SK-N-SH (cell line): ENCODE results near the gene FSD1. TPM values are rescaled to one million over a fixed set of nuclear protein-coding genes. Genes with fewer than 3 reads are reported as not detected.

ENCODE experiments used
- CTCF ChIA-PET: fragments of 300-600, 350-600 bp; formaldehyde crosslinking; extraction: SDS; loops from one replicate; lab custom pipeline; 2021; lab: Yijun Ruan, JAX
- POLR2A ChIA-PET: fragments of 350-600 bp; sonication (Branson Sonifier 250); formaldehyde crosslinking; extraction: SDS; loops from one replicate; lab custom pipeline; 2020; ENCODE audit warnings: antibody characterized with exemption, inconsistent platforms; lab: Yijun Ruan, JAX
- DNase-seq: peaks from one replicate; pipeline ENCODE4 v3.0.0; 2012
- H2AFZ ChIP-seq: fragments of 200-600 bp; sonication (generic); 2 replicates; pipeline ENCODE4 v1.8.1; 2016; ENCODE audit warnings: antibody characterized with exemption, mild to moderate bottlenecking, low read depth
- H3F3A ChIP-seq: fragments of 200-600 bp; sonication (generic); replicated peaks from 2 replicates; pipeline ENCODE3; 2016; ENCODE audit warnings: antibody characterized with exemption, mild to moderate bottlenecking; ENCODE audit not compliant: insufficient read depth
- H3K27ac ChIP-seq, 2 experiments: fragments of 200-500 bp in 1 of 2; fragments of 200-600 bp in 1 of 2; sonication (Bioruptor generic) in 1 of 2; sonication (generic), shearing (Covaris generic) in 1 of 2; 2 replicates each; pipeline versions ENCODE4 v1.5.1 to v1.6.1; 2014 to 2016; ENCODE audit warnings: low read depth in 2 of 2, inconsistent platforms in 1 of 2, low read length in 1 of 2, mild to moderate bottlenecking in 1 of 2, mixed read lengths in 1 of 2
- H3K27me3 ChIP-seq: fragments of 200-600 bp; sonication (generic), shearing (Covaris generic); 2 replicates; pipeline ENCODE4 v1.6.1; 2016; ENCODE audit warnings: mixed run types; ENCODE audit not compliant: insufficient read depth
- H3K36me3 ChIP-seq, 2 experiments: fragments of 200-500 bp in 1 of 2; fragments of 200-600 bp in 1 of 2; sonication (Bioruptor generic) in 1 of 2; sonication (generic) in 1 of 2; replicated peaks in 1 of 2; 2 replicates each; pipeline versions ENCODE3 to v1.5.1; 2014 to 2016; ENCODE audit warnings: low read length in 1 of 2, mild to moderate bottlenecking in 1 of 2; ENCODE audit not compliant: insufficient read depth in 2 of 2, control insufficient read depth in 1 of 2
- H3K4me1 ChIP-seq, 2 experiments: fragments of 200-500 bp in 1 of 2; fragments of 200-600 bp in 1 of 2; sonication (Bioruptor generic) in 1 of 2; sonication (generic), shearing (Covaris generic) in 1 of 2; 2 replicates each; pipeline versions ENCODE4 v1.5.1 to v1.6.1; 2014 to 2016; ENCODE audit warnings: low read depth in 1 of 2, low read length in 1 of 2, mixed run types in 1 of 2; ENCODE audit not compliant: insufficient read depth in 2 of 2, control insufficient read depth in 1 of 2
- H3K4me2 ChIP-seq: fragments of 200-600 bp; sonication (generic), shearing (Covaris generic); 2 replicates; pipeline ENCODE4 v1.6.1; 2017; ENCODE audit warnings: mixed run types
- H3K4me3 ChIP-seq, 2 experiments: fragments of 200-500 bp in 1 of 2; fragments of 200-600 bp in 1 of 2; sonication (Bioruptor generic) in 1 of 2; sonication (generic), shearing (Covaris generic) in 1 of 2; 2 replicates each; pipeline versions ENCODE4 v1.5.1 to v1.8.1; 2014 to 2016; ENCODE audit warnings: low read depth in 2 of 2, inconsistent platforms in 1 of 2, low read length in 1 of 2, mild to moderate bottlenecking in 1 of 2, mixed read lengths in 1 of 2, moderate library complexity in 1 of 2
- H3K79me2 ChIP-seq: fragments of 200-600 bp; sonication (generic); 2 replicates; pipeline ENCODE4 v1.8.1; 2017; ENCODE audit warnings: mild to moderate bottlenecking; ENCODE audit not compliant: insufficient read depth
- H3K9ac ChIP-seq: fragments of 200-600 bp; sonication (generic); 2 replicates; pipeline ENCODE4 v1.6.1; 2017; ENCODE audit warnings: mixed run types
- H3K9me2 ChIP-seq: fragments of 200-600 bp; sonication (generic); 2 replicates; pipeline ENCODE4 v1.6.1; 2017; ENCODE audit warnings: mixed run types
- H3K9me3 ChIP-seq: fragments of 200-600 bp; sonication (generic); 2 replicates; pipeline ENCODE4 v1.6.1; 2017; ENCODE audit warnings: mixed run types, mild to moderate bottlenecking, moderate library complexity
- H4K20me1 ChIP-seq: fragments of 200-600 bp; sonication (generic); 2 replicates; pipeline ENCODE4 v1.6.1; 2017; ENCODE audit warnings: mild to moderate bottlenecking, mixed run types; ENCODE audit not compliant: insufficient read depth
- EP300 ChIP-seq, 2 experiments: IDR thresholded peaks; 2 replicates each; pipeline versions ENCODE4 v1.4.0 to v1.6.1; 2012; ENCODE audit warnings: borderline replicate concordance in 1 of 2, low read depth in 1 of 2, low read length in 1 of 2
- EZH2phosphoT487 ChIP-seq: fragments of 200-600 bp; sonication (generic); IDR thresholded peaks from 2 replicates; pipeline ENCODE4 v1.6.1; 2017; ENCODE audit warnings: low read depth, mixed run types, mild to moderate bottlenecking, antibody characterized with exemption, moderate library complexity, borderline replicate concordance
- FOXJ3 ChIP-seq: sonication (generic); formaldehyde crosslinking; IDR thresholded peaks from 2 replicates; pipeline ENCODE4 v1.5.1; 2020; ENCODE audit warnings: mild to moderate bottlenecking, missing genetic modification reagents
- FOXM1 ChIP-seq: IDR thresholded peaks from 2 replicates; pipeline ENCODE4 v1.4.0; 2012; ENCODE audit warnings: low read depth, mild to moderate bottlenecking
- IRF3 ChIP-seq: fragments of 150-350 bp; IDR thresholded peaks from 2 replicates; pipeline ENCODE4 v1.6.1; 2016; ENCODE audit warnings: mild to moderate bottlenecking, low read depth, low read length
- MXI1 ChIP-seq: IDR thresholded peaks from 2 replicates; pipeline ENCODE4 v1.6.1; 2012; ENCODE audit warnings: mild to moderate bottlenecking, low read depth, low read length, improper control_type of control experiment
- NFIC ChIP-seq: IDR thresholded peaks from 2 replicates; pipeline ENCODE4 v1.4.0; 2012; ENCODE audit warnings: borderline replicate concordance
- NRF1 ChIP-seq: IDR thresholded peaks from 2 replicates; pipeline ENCODE4 v1.6.1; 2012; ENCODE audit warnings: low read depth, mild to moderate bottlenecking, low read length
- RAD21 ChIP-seq: IDR thresholded peaks from 2 replicates; pipeline ENCODE4 v1.6.1; 2012; ENCODE audit warnings: mild to moderate bottlenecking, low read length
- RCOR1 ChIP-seq: fragments of 150-350 bp; IDR thresholded peaks from 2 replicates; pipeline ENCODE4 v1.6.1; 2017; ENCODE audit warnings: antibody characterized with exemption, low read length
- REST ChIP-seq: IDR thresholded peaks from 2 replicates; pipeline ENCODE4 v1.6.1; 2012; ENCODE audit warnings: mild to moderate bottlenecking, low read depth, low read length, moderate library complexity
- SIN3A ChIP-seq: IDR thresholded peaks from 2 replicates; pipeline ENCODE4 v1.6.1; 2012; ENCODE audit warnings: low read depth, mild to moderate bottlenecking, low read length, moderate library complexity, borderline replicate concordance
- SMC3 ChIP-seq: IDR thresholded peaks from 2 replicates; pipeline ENCODE4 v1.6.1; 2012; ENCODE audit warnings: low read depth, low read length, improper control_type of control experiment
- TEAD4 ChIP-seq: IDR thresholded peaks from 2 replicates; pipeline ENCODE4 v1.4.0; 2012; ENCODE audit warnings: mild to moderate bottlenecking, borderline replicate concordance; ENCODE audit not compliant: insufficient read depth
- USF1 ChIP-seq: IDR thresholded peaks from 2 replicates; pipeline ENCODE4 v1.4.0; 2012; ENCODE audit warnings: low read depth, borderline replicate concordance
- WGBS: methylation state at CpG from one replicate; pipeline ENCODE4 v1.1.6; 2017; ENCODE audit warnings: low lambda C conversion rate; 5-methylcytosine and 5-hydroxymethylcytosine counted together
- polyA plus RNA-seq, 3 experiments: library from polyadenylated mRNA; depleted of rRNA; stranded (reverse); fragments of >200 nt; gene quantifications; 2 replicates each; pipeline ENCODE4 v1.2.3, GENCODE V29; 2012
- TF ChIP-seq, protein P1 (sequence below): fragments of 200-600 bp; sonication (generic); IDR thresholded peaks from 2 replicates; pipeline ENCODE4 v1.6.1; 2017; ENCODE audit warnings: antibody characterized with exemption, mild to moderate bottlenecking, moderate library complexity

FSD1 gene
- polyA plus RNA-seq, 1 of the 3 experiments (the other 2 are of a cell fraction), result 49.0 TPM

GRCh38 chr19:4266253-4267000 lies 38.0 kb upstream of the FSD1 start:
- CTCF ChIA-PET, result interaction anchor here (0.6 to 4.5 kb wide), 35 partner anchors 12 to 279 kb away, joined by 3 to 130 read pairs (median 5); partner anchors contain the start of genes FSD1, MPND, PLIN5 and SH3GL1
- no peak overlapping the region for H3K4me2 ChIP-seq
- POLR2A ChIA-PET, result interaction anchor here (0.9 to 3.0 kb wide), 3 partner anchors 77 to 259 kb away, joined by 3 to 20 read pairs (median 3); partner anchors contain the start of gene MPND

DNA sequence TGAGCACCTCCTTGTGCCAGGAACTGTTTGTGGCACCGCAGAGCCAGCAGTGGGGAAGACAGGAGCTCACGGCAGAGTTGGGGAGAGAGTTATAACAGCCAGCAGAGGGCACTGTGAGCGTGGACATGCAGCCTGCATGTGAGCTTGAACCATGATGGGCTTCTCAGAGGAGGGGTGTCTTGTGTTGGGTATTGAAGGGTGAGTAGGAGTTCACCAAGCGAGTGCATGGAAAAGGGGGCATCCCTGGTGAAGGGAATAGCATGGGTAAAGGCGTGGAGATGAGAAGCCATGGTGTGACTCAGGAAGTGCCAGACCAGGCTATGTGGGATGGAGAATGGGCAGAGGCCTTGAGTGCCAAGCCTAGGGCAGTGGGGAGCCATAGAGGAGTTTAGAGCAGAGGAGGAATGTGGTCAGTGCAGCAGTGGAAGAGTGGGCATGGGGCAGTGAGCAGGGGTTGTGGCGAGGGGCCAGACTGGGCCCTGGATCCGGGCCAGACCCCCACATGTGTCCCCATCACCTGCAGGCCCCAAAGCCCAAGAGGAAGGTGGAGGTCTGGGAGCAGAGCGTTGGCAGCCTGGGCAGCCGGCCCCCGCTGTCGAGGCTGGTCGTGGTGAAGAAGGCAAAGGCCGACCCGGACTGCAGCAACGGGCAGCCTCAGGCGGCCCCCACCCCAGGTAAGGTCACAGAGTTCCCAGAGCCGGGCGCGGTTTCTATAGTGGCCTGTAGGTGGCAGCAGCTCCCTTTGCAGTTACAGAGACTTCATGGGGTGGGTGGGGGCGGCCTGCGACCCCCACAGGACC lies 37.1 kb upstream of the FSD1 start:
- Histone ChIP-seq H3K9me2 (no peaks in the 10 kb centered on the region), H3K79me2 (no peaks in the 10 kb centered on the region), H3K4me3 (peak overlapping the region in 1 of 2 experiments; percentile 12; a peak in 1 of 4 replicates), H3F3A (peaks cover 4% of the 10 kb centered on the region), H3K4me2 (no peak overlapping the region), H3K4me1 (no peaks in the 10 kb centered on the region), H3K36me3 (peaks cover 0 to 4% of the 10 kb centered on the region in 2 experiments), H3K9me3 (no peaks in the 10 kb centered on the region), H3K27ac (no peak overlapping the region), H2AFZ (no peak overlapping the region)
- POLR2A ChIA-PET, result interaction anchor here (0.5 to 3.0 kb wide), 5 partner anchors 10 to 504 kb away, joined by 3 to 20 read pairs (median 4); partner anchors contain the start of gene MPND
- no peak for TF ChIP-seq NFIC
- TF ChIP-seq IRF3, result no peak
- no peak for TF ChIP-seq EZH2phosphoT487
- no peak for TF ChIP-seq NRF1
- no peak for TF ChIP-seq REST
- peak; percentile 76 for TF ChIP-seq RAD21
- TF ChIP-seq RCOR1, result no peak
- TF ChIP-seq, protein P1, sequence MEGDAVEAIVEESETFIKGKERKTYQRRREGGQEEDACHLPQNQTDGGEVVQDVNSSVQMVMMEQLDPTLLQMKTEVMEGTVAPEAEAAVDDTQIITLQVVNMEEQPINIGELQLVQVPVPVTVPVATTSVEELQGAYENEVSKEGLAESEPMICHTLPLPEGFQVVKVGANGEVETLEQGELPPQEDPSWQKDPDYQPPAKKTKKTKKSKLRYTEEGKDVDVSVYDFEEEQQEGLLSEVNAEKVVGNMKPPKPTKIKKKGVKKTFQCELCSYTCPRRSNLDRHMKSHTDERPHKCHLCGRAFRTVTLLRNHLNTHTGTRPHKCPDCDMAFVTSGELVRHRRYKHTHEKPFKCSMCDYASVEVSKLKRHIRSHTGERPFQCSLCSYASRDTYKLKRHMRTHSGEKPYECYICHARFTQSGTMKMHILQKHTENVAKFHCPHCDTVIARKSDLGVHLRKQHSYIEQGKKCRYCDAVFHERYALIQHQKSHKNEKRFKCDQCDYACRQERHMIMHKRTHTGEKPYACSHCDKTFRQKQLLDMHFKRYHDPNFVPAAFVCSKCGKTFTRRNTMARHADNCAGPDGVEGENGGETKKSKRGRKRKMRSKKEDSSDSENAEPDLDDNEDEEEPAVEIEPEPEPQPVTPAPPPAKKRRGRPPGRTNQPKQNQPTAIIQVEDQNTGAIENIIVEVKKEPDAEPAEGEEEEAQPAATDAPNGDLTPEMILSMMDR, result peak; percentile 92
- peak; percentile 46; the same call in 1 of the 2 replicates for TF ChIP-seq SMC3
- no peak for TF ChIP-seq USF1
- TF ChIP-seq EP300 (IDR thresholded peaks at IDR 0.05; ENCODE audit: borderline replicate concordance in 1 of 2, low read depth in 1 of 2, low read length in 1 of 2), result no peak
- no peak for TF ChIP-seq FOXJ3
- no peak for TF ChIP-seq MXI1
- TF ChIP-seq, all 33 proteins: peak for 3
- Histone ChIP-seq H3K27me3 (no peaks in the 10 kb centered on the region), H4K20me1 (0 out of 2 replicates have a peak, but pooled peaks cover 4% of the 10 kb centered on the region), H3K9ac (no peak overlapping the region)
- CTCF ChIA-PET, result interaction anchor here (0.6 to 4.5 kb wide), 43 partner anchors 9 to 280 kb away, joined by 3 to 130 read pairs (median 5); partner anchors contain the start of genes FSD1, MPND, PLIN5 and SH3GL1
- whole genome bisulfite sequencing, result 27% methylated on average over 19 of the region's 21 CpGs
- peak; percentile 89 for DNase-seq

More at GRCh38 chr19:4266253-4267000, 38.0 kb upstream of the FSD1 start:
- Histone ChIP-seq H4K20me1 (0 out of 2 replicates have a peak, but pooled peaks cover 4% of the 10 kb centered on the region), H3K27ac (no peak overlapping the region), H3K9me3 (no peaks in the 10 kb centered on the region), H3K27me3 (no peaks in the 10 kb centered on the region), H3K36me3 (no peaks in the 10 kb centered on the region), H3F3A (peaks cover 4% of the 10 kb centered on the region), H3K4me1 (no peaks in the 10 kb centered on the region), H3K9ac (no peak overlapping the region), H3K79me2 (no peaks in the 10 kb centered on the region), H2AFZ (no peak overlapping the region), H3K4me3 (no peak overlapping the region), H3K9me2 (no peaks in the 10 kb centered on the region)
- TF ChIP-seq FOXM1, result no peak
- no peak for TF ChIP-seq TEAD4
- TF ChIP-seq SIN3A, result no peak
- WGBS, result 80% methylated on average over 18 of the region's 18 CpGs
- DNase-seq, result no peak
